OCI-LY7 (cell line): ENCODE results near the gene ZNF438. TPM values are rescaled to one million over a fixed set of nuclear protein-coding genes. Genes with fewer than 3 reads are reported as not detected.

ENCODE experiments used
- BruUV-seq: library from RNA; stranded (reverse); fragments of 400-500 nt; replicated peaks from 2 replicates; lab custom pipeline; 2021; lab: Mats Ljungman, UMichigan
- CTCF ChIA-PET: fragments of 300-600 bp; sonication (Branson Sonifier 250); formaldehyde crosslinking; loops from one replicate; lab custom pipeline; 2022; ENCODE audit warnings: antibody characterized with exemption; ENCODE audit not compliant: unreplicated experiment; lab: Charles Lee
- POLR2A ChIA-PET: fragments of 300-600 bp; sonication (Branson Sonifier 250); formaldehyde crosslinking; loops from one replicate; lab custom pipeline; 2022; ENCODE audit warnings: antibody characterized with exemption; lab: Charles Lee
- DNase-seq: peaks from one replicate; pipeline ENCODE4 v3.0.0-alpha.2; 2015; ENCODE audit warnings: low spot score
- H2AFZ ChIP-seq: fragments of 200-600 bp; sonication (generic), shearing (Covaris generic); 2 replicates; pipeline ENCODE4 v1.6.1; 2014; ENCODE audit warnings: mild to moderate bottlenecking, antibody characterized with exemption, low read length, moderate library complexity
- H3K27ac ChIP-seq: fragments of 200-600 bp; sonication (generic); 2 replicates; pipeline ENCODE4 v1.5.1; 2014; ENCODE audit warnings: mixed run types, low read depth, mild to moderate bottlenecking, moderate library complexity, low read length, inconsistent platforms; ENCODE audit not compliant: poor library complexity, severe bottlenecking
- H3K36me3 ChIP-seq: fragments of 200-600 bp; sonication (generic); 2 replicates; pipeline ENCODE4 v1.6.1; 2014; ENCODE audit warnings: mild to moderate bottlenecking, antibody characterized with exemption, low read length, moderate library complexity, mixed read lengths; ENCODE audit not compliant: insufficient read depth
- H3K4me1 ChIP-seq: fragments of 200-600 bp; sonication (generic); 2 replicates; pipeline ENCODE4 v1.5.1; 2014; ENCODE audit warnings: mild to moderate bottlenecking, low read length; ENCODE audit not compliant: insufficient read depth, poor library complexity, severe bottlenecking
- H3K4me2 ChIP-seq: fragments of 200-600 bp; sonication (generic); 2 replicates; pipeline ENCODE4 v1.6.1; 2014; ENCODE audit warnings: mild to moderate bottlenecking, low read length
- H3K4me3 ChIP-seq: fragments of 200-600 bp; sonication (generic); 2 replicates; pipeline ENCODE4 v1.5.1; 2014; ENCODE audit warnings: mild to moderate bottlenecking, low read depth, low read length; ENCODE audit not compliant: poor library complexity, severe bottlenecking
- H3K79me2 ChIP-seq: fragments of 200-600 bp; sonication (generic); 2 replicates; pipeline ENCODE4 v1.6.1; 2016; ENCODE audit warnings: low read depth, mild to moderate bottlenecking, low read length, moderate library complexity, mixed read lengths; ENCODE audit not compliant: insufficient read depth
- H3K9me2 ChIP-seq: fragments of 200-600 bp; sonication (generic); 2 replicates; pipeline ENCODE4 v1.6.1; 2016; ENCODE audit warnings: mild to moderate bottlenecking, low read length, mixed read lengths; ENCODE audit not compliant: insufficient read depth
- H3K9me3 ChIP-seq: fragments of 200-600 bp; sonication (generic); 2 replicates; pipeline ENCODE4 v1.6.1; 2014; ENCODE audit warnings: mild to moderate bottlenecking, mixed run types, low read length, mixed read lengths
- H4K20me1 ChIP-seq: fragments of 200-600 bp; sonication (generic); 2 replicates; pipeline ENCODE4 v1.6.1; 2014; ENCODE audit warnings: mild to moderate bottlenecking, antibody characterized with exemption, low read length, moderate library complexity, mixed read lengths; ENCODE audit not compliant: insufficient read depth
- CTCF ChIP-seq: fragments of 200-600 bp; sonication (generic); conservative IDR thresholded peaks from 2 replicates; pipeline ENCODE4 v1.5.1; 2014; ENCODE audit warnings: mild to moderate bottlenecking, antibody characterized with exemption, low read length, moderate library complexity, mixed read lengths
- EZH2phosphoT487 ChIP-seq: fragments of 200-600 bp; sonication (generic); IDR thresholded peaks from 2 replicates; pipeline ENCODE4 v1.6.1; 2018; ENCODE audit warnings: low read depth, borderline replicate concordance, mild to moderate bottlenecking, mixed run types, antibody characterized with exemption, low read length, moderate library complexity, mixed read lengths
- intact Hi-C: fragments of 100-400 bp; cut with micrococcal nuclease; formaldehyde crosslinking; loops from one replicate; pipeline ENCODE4 v1.10.0; 2022; ENCODE audit not compliant: unreplicated experiment
- total RNA-seq, 2 experiments: library from RNA; depleted of rRNA in 1 of 2; stranded (reverse); fragments of >200 nt in 1 of 2; shearing (Covaris generic) in 1 of 2; gene quantifications; 2 replicates each; pipeline ENCODE4 v1.2.3, GENCODE V29; 2014 to 2022

The ZNF438 gene
- total RNA-seq, 2 experiments from 2014 or later = 2.0 to 2.5 TPM

DNA sequence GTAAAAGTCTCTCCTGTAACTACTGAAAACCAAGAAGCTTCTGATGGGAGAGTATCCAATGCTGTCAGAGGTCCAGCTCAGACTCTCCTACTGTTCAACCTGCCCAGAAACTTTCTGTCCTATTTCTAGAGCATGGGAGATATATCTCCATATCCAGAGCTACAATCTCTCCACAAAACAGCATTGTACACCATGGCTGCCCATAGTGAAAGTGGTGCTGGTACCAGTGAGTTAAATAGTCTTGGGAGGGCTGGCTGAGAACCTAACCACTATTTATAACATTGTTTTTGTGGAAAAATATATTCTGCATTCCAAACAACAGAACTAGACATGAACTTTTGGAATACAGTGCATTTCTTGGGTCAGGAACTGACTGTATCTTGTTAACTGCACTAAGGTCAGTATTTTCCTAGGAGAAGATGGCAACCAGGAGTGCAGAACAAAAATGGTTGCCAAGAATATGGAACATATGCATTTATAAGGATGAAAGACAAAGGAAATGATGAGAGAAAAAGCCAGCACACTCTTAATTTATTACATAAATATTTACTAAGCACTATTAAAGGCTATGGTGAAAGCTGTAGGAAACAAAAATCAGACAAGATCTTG is 91.9 kb downstream of the ZNF438 start:
- no peak overlapping the region for H3K27ac ChIP-seq
- ChIA-PET POLR2A (no interaction called here), CTCF (no interaction called here)
- no peak overlapping the region for H3K4me3 ChIP-seq
- no peaks in the 10 kb centered on the region for H3K9me3 ChIP-seq
- H3K9me2 ChIP-seq = no peaks in the 10 kb centered on the region; the same call in 1 of the 2 replicates
- DNase-seq = no peak
- no peaks in the 10 kb centered on the region for H4K20me1 ChIP-seq
- H3K36me3 ChIP-seq = no peaks in the 10 kb centered on the region
- no peak for TF ChIP-seq EZH2phosphoT487
- no peak for TF ChIP-seq CTCF
- intact Hi-C loops = no loop called here
- H3K79me2 ChIP-seq = no peaks in the 10 kb centered on the region
- no peaks in the 10 kb centered on the region for H3K4me1 ChIP-seq
- no TSS peak for BruUV-seq
- no peak overlapping the region for H3K4me2 ChIP-seq
- no peak overlapping the region for H2AFZ ChIP-seq

DNA sequence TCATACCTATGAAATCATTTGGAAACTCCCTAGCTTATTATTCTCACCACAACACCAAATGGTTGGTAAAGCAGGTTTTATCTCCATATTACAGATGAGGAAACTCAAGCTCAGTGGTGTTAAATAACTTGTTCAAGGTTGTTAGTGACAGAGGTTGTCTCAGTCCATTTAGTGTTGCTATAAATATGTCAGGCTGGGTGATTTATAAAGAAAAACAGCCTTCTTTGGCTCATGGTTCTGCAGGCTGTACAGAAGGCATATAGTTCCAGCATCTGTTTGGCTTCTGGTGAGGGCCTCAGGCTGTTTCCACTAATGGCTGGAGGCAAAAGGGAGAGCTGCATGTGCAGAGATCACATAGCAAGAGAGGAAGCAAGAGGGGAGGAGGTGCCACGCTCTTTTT is 96.6 kb downstream of the ZNF438 start:
- no peak for DNase-seq
- Histone ChIP-seq H3K4me1 (no peaks in the 10 kb centered on the region), H3K9me3 (no peaks in the 10 kb centered on the region), H3K4me2 (no peak overlapping the region), H2AFZ (no peak overlapping the region), H3K4me3 (no peak overlapping the region), H4K20me1 (no peaks in the 10 kb centered on the region), H3K36me3 (no peaks in the 10 kb centered on the region), H3K79me2 (no peaks in the 10 kb centered on the region), H3K9me2 (peaks cover 4% of the 10 kb centered on the region; the same call in 1 of the 2 replicates), H3K27ac (no peak overlapping the region)
- no peak for TF ChIP-seq CTCF
- no peak for TF ChIP-seq EZH2phosphoT487
- intact Hi-C loops = no loop called here
- ChIA-PET POLR2A (no interaction called here), CTCF (no interaction called here)
- BruUV-seq = no TSS peak

GRCh38 chr10:30931094-30931493 is 100.6 kb downstream of the ZNF438 start:
- Histone ChIP-seq H3K79me2 (no peaks in the 10 kb centered on the region), H4K20me1 (no peaks in the 10 kb centered on the region), H3K36me3 (no peaks in the 10 kb centered on the region), H3K27ac (no peak overlapping the region), H3K9me2 (0 out of 2 replicates have a peak, but pooled peaks cover 4% of the 10 kb centered on the region), H3K9me3 (no peaks in the 10 kb centered on the region), H3K4me2 (no peak overlapping the region), H3K4me3 (no peak overlapping the region), H2AFZ (no peak overlapping the region), H3K4me1 (no peaks in the 10 kb centered on the region)
- DNase-seq = no peak
- ChIA-PET POLR2A (interaction anchor here (0.7 kb wide), 1 partner anchor 17 kb away, joined by 3 read pairs; no protein-coding TSS in a partner anchor), CTCF (no interaction called here)
- BruUV-seq = no TSS peak
- TF ChIP-seq CTCF (no peak), EZH2phosphoT487 (no peak)
- intact Hi-C loops = no loop called here
